Heart left ventricle (tissue), 13 donors: ENCODE data around the gene ARL15.

ENCODE experiments used
- CTCF ChIP-seq, 12 donors: fragments of 200-600 bp; sonication (generic) in 4 of 12; IDR thresholded peaks; one replicate each; pipeline versions ENCODE4 v1.5.0 to v1.8.0; 2018 to 2022; ENCODE audit warnings: antibody characterized with exemption in 12 of 12, mild to moderate bottlenecking in 5 of 12
- POLR2A ChIP-seq, 2 donors: fragments of 450-650 bp; IDR thresholded peaks; one replicate each; pipeline ENCODE4 v1.6.1; 2017; ENCODE audit warnings: antibody characterized with exemption in 2 of 2, mild to moderate bottlenecking in 2 of 2, moderate library complexity in 2 of 2
- donor health status: ischemic (EF 13 %, LVEDD 7.1; RV severe dilation, severe dysfunction).
- donor health status: DM: no; HTN: yes; CAD: no.
- donor health status: DM: no; HTN: no; CAD: no.
- donor health status: ischemic (EF 25% LVEDD 6.9; RV normal size, moderate dysfunction).
- donor health status: ischemic (EF 25% LVEDD 5.7; RV mildly dilated, moderate dysfunction).
- donor health status: ischemic (EF 35%, LVEDD 5.7; RV mildly dilated, moderate dysfunction).
- donor health status: nonischemic (EF 11% LVEDD 7.7; RV severe dilation, severe dysfunction).
- donor health status: DM: yes; HTN: yes; CAD: no.
- donor health status: PGD.
- donor health status: ischemic (EF 29% LVEDD 5.4; RV normal size, mild dysfunction).
- donor health status: nonischemic (EF 23%, LVEDD 6.1; RV moderate dilation, normal function).

DNA sequence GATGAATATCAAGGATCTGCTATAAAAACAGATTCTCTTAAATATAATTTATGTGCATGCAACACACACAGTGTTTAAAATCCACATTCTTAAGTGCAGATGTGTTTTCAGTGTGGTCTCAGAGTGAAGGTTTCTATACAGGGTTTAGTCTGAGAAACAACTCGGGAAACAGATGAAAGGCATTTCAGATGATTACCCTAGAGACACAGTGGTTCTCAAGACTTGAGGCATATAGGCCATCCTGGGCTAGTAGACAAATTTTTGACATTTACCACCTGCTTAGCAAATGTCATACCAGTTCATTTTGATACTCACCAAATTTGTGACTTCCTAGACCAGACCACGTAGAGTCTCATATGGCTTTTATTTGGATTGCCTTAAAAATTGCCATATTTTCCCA, 216.5 kb downstream of the ARL15 start:
- TF ChIP-seq POLR2A (IDR thresholded peaks at IDR 0.05) (no peak), CTCF (IDR thresholded peaks at IDR 0.05) (no peak)
